ENCODE data around the gene TRERF1. TPM values are rescaled to one million over a fixed set of nuclear protein-coding genes. Genes with fewer than 3 reads are reported as not detected.

The TRERF1 gene
- total RNA-seq, 4 donors from 2014 or later: 1.6 to 4.1 (median 2.6) TPM

DNA sequence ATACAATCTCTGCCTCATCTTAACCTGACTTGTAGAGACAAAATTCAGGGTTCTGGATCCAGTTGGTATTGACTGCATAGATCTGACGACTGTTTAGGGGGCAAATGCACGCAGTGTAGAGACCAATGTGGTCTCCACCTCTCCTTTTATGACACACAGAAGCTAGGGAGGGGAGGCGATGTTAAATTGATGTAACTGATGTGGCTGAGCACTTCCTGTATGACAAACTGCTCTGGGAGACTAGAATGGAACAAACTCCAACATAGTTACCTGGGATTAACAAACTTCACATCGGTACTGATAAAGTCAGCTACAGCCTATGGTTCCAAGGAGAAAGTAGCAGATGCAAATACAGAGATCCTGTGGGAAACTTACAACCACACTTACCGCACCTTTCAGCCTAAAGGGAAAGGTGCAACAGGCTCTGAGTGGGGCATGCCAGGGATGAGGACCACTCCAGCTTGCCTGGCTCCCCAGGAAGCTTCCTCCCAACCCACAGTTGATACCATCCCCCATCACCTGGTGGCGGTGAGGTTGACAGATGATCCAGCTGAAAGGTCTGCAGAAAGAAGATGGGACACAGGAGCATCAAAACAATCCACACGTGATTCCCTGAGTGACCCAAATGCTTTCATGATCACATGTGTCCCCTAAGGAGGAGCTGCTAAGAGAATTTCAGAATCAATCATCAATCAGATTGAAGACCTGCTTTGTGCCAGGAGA lies 173.4 kb downstream of the TRERF1 start:
- Histone ChIP-seq H3K4me3 (replicated peaks in 1 of 3) (no peak overlapping the region), H3K36me3 (no peaks in the 10 kb centered on the region), H3K27me3 (no peaks in the 10 kb centered on the region), H3K4me1 (peaks cover 6 to 27% of the 10 kb centered on the region in 2 donors), H3K27ac (no peak overlapping the region), H3K9me3 (no peaks in the 10 kb centered on the region)
- WGBS, 2 donors: 83 to 96% methylated on average over 7 of the region's 7 CpGs
- DNase-seq: no peak
- TF ChIP-seq, protein P1, sequence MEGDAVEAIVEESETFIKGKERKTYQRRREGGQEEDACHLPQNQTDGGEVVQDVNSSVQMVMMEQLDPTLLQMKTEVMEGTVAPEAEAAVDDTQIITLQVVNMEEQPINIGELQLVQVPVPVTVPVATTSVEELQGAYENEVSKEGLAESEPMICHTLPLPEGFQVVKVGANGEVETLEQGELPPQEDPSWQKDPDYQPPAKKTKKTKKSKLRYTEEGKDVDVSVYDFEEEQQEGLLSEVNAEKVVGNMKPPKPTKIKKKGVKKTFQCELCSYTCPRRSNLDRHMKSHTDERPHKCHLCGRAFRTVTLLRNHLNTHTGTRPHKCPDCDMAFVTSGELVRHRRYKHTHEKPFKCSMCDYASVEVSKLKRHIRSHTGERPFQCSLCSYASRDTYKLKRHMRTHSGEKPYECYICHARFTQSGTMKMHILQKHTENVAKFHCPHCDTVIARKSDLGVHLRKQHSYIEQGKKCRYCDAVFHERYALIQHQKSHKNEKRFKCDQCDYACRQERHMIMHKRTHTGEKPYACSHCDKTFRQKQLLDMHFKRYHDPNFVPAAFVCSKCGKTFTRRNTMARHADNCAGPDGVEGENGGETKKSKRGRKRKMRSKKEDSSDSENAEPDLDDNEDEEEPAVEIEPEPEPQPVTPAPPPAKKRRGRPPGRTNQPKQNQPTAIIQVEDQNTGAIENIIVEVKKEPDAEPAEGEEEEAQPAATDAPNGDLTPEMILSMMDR (IDR thresholded peaks at IDR 0.05): no peak
- TF ChIP-seq POLR2A (IDR thresholded peaks at IDR 0.05): no peak
- intact Hi-C loops (cut with DNase I): no loop called here

DNA sequence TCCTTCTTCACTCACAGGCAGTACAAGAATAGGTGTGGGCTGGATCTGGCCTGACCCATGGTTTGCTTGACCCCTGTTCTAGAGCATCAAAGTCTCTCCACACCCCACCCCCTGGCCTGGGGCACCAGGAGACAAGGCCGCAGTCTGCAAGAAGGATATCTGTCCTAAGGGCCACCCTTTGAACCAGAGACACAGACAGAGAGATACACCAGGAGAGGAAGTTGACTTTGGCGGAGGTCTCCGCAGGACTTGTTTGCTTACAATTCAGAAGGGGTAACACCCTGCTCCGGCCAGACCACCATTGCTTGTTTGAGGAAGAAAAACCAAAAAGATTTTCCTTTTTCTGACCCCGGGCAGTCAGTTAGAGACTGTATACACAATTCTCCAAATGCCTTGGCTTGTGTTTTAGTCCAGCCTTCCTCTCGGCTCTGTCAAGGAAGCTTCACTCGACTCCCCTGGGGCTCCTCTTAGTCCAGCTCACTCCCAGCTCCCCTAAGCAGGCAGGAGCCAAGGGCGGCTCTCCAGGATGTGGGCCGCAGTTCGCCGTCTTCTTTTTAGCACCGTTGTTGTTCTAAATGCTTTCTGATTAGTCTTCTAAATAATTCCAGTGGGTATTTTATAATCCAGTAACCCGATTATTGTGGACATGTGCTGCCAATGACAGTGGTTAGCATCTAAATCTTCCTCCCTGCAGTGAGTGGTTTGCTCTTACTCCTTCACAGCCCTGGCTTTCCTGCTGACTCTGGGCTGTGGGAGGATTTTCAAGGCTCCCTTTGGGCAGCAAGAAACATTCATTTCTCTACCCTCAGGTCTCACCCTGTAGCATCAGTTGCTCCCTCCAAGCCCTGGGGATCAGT lies 175.5 kb downstream of the TRERF1 start:
- Histone ChIP-seq H3K4me1 (peaks cover 6 to 27% of the 10 kb centered on the region in 2 donors), H3K27me3 (no peaks in the 10 kb centered on the region), H3K9me3 (no peaks in the 10 kb centered on the region), H3K4me3 (replicated peaks in 1 of 3) (no peak overlapping the region), H3K36me3 (no peaks in the 10 kb centered on the region), H3K27ac (no peak overlapping the region)
- no peak for DNase-seq
- no peak for TF ChIP-seq POLR2A (IDR thresholded peaks at IDR 0.05)
- TF ChIP-seq, protein P1 (IDR thresholded peaks at IDR 0.05): no peak
- 58 to 63% methylated on average over 13 of the region's 13 CpGs for WGBS, 2 donors
- intact Hi-C loops (cut with DNase I): no loop called here

DNA sequence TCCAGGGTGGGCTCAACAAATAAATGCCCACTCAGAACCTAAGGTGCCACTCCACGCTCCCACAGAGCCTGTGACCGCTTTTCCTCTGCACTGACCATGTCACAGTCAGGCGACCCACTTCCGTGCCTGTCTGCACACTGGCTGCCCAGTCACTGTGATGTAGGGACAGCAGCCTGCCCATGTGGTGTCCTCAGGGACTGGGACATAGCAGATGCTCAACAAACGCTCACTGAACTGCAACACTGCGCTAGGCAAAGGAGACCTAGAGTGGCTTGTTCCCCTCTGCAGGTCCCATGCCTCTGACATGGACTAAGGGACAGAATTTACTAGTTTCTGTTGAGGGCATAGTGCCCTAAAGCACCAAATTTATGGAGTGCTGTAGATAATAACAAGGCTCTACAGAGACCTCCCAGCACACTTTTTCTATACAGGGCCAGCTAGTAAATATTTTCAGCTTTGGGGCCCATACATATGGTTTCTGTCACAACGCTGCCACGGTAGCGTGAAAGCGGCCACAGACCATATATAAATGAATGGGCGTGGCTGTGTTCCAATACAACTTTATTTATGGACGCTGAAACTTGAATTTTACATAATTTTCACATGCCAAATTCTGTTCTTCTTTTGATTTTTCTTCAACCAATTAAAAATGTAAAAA lies 176.2 kb downstream of the TRERF1 start:
- TF ChIP-seq POLR2A (IDR thresholded peaks at IDR 0.05): no peak
- TF ChIP-seq, protein P1 (IDR thresholded peaks at IDR 0.05): no peak
- Histone ChIP-seq H3K27ac (no peak overlapping the region), H3K36me3 (no peaks in the 10 kb centered on the region), H3K27me3 (no peaks in the 10 kb centered on the region), H3K9me3 (no peaks in the 10 kb centered on the region), H3K4me3 (replicated peaks in 1 of 3) (no peak overlapping the region), H3K4me1 (peaks cover 6 to 24% of the 10 kb centered on the region in 2 donors)
- intact Hi-C loops (cut with DNase I): no loop called here
- WGBS, 2 donors: 93 to 94% methylated on average over 12 of the region's 12 CpGs
- DNase-seq: no peak

DNA sequence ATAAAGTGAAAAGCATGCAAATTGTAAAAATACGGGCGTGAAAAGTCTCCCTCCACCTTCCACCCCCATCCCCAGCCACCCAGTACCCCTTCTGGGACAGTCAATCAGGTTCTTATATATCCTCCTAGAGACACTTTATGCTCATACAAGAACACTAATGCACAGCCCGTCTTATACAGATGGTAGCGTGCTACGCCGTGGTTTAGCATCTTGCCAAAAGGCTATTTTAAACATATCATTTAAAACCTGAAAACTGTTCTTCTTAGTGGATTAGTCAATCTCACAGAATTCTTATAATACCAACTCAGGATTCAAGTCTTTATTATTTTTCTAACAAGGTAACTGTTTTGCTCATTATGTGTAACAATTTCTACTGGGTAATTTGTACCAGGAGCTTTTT lies 176.8 kb downstream of the TRERF1 start:
- H3K27me3 ChIP-seq: no peaks in the 10 kb centered on the region
- H3K9me3 ChIP-seq: no peaks in the 10 kb centered on the region
- 95 to 98% methylated on average over 6 of the region's 6 CpGs for WGBS, 2 donors
- TF ChIP-seq POLR2A (IDR thresholded peaks at IDR 0.05): no peak
- TF ChIP-seq, protein P1 (IDR thresholded peaks at IDR 0.05): no peak
- H3K4me1 ChIP-seq: peaks cover 6 to 18% of the 10 kb centered on the region in 2 donors
- intact Hi-C loops (cut with DNase I): no loop called here
- no peak for DNase-seq
- H3K27ac ChIP-seq: no peak overlapping the region
- no peaks in the 10 kb centered on the region for H3K36me3 ChIP-seq
- no peak overlapping the region for H3K4me3 ChIP-seq (replicated peaks in 1 of 3)

Data from thyroid gland (tissue), 4 donors.